Effector CD4-positive, alpha-beta T cell (primary cell): ENCODE data around the gene MORF4L1.
A peak's percentile ranks its signal among the peaks of the same experiment; 100 is the strongest.
"Not testable (repeated sequence)": the region's sequence is repeated elsewhere in the genome, so short reads cannot be mapped to it uniquely, and the experiment has no call there.

Source experiments
- DNase-seq: peaks from one replicate; pipeline ENCODE4 v3.0.0-alpha.2; 2020
- total RNA-seq: gene quantifications from one replicate; lab custom pipeline; 2026; lab: John Stamatoyannopoulos, UW

Gene MORF4L1
- total RNA-seq: 331 reads per million, percentile 96 among the genes with 10 or more reads in this experiment

GRCh38 chr15:78872155-78872971 lies at the start of gene MORF4L1:
Gene MORF4L1 (plus strand): TSS chr15:78872890. CDS start chr15:78873018, 128 bp downstream.
- DNase-seq: peak; percentile 94

GRCh38 chr15:78828920-78829319 lies 43.8 kb upstream of the MORF4L1 start:
- DNase-seq: no peak

GRCh38 chr15:78830514-78831228 lies 42.0 kb upstream of the MORF4L1 start:
- DNase-seq: no peak

DNA sequence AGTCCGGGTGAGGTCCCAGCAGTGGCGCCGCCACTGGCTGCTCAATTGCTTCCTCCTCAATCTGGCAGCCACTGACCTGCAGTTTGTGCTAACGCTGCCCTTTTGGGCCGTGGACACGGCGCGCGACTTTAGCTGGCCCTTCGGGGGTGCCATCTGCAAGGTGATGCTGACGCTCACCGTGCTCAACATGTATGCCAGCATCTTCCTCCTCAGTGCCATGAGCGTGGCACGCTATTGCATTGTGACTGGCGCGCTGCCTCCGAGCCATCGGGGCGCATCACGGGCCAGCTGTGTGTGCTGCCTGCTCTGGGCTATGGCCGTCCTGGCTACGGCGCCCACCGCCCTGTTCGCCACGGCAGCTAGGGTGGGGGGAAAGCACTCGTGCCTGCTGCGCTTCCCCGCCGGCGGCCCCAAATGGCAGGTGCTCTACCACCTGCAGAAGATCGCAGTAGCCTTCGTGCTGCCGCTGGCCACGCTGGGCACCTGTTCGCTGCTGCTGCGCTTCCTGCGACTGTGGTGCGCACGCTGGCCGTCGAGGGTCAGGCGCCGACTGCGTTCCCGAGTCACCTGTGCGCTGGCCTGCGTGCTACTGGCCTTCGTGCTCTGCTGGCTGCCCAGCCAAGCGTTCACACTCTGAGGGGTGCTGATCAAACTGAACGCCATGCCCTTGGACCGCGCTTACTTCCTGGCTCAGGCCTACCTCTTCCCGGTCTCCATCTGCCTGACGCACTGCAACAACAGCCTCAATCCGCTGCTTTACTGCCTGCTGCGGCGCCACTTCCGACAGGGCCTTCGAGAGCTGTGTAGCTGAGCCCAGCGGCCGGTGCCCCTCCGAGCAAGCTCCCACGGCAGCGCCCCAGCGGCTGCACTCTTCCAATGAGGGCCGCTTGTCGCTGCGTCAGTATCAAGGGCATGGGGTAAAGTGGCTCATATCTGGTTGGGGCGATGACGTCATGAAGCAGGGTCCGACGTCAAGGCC lies 41.2 kb upstream of the MORF4L1 start:
- DNase-seq: no peak

DNA sequence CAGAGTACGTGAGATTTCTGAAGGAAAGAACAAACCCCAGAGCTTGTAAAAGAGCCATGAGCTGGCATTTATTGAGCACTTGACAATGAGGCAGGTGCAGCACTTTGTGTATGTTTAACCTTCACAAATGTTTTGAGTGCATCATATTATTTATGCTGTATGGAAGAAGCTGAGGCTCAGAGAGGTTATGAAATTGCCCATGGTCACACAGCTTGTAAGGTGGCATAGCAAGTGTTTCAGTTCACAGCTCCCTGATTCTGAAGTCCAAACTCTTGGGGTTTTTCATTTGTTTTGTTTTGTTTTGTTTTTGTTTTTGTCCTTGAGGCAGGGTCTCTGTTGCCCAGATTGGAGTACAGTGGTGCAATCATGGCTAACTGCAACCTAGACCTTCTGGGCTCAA lies 36.4 kb upstream of the MORF4L1 start:
- no peak for DNase-seq

- no peak for DNase-seq
These were observed 35.6 kb upstream of the MORF4L1 start for GRCh38 chr15:78837131-78837530.

DNA sequence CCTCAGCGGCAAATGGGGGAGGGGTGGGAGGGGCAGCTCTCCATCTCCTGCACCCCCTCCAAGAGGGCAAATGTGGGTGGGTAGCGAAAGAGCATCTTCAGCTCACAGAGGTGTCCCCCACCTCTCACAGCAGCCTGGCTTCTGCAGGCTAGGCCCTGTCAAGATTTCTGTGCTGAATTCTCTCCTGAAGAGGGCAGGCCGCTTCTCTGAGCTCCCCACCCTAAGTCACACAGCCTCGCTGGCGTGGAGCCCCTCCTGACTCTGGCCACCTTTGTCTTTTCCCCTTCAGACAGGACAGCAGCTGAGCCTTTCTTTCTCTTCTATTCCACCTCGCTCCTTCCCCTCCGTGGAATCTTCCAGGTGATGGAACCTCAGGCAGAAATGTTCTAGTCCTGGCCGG lies 35.1 kb upstream of the MORF4L1 start:
- DNase-seq: no peak

- no peak for DNase-seq
These were observed 34.2 kb upstream of the MORF4L1 start for GRCh38 chr15:78838489-78838888.

DNA sequence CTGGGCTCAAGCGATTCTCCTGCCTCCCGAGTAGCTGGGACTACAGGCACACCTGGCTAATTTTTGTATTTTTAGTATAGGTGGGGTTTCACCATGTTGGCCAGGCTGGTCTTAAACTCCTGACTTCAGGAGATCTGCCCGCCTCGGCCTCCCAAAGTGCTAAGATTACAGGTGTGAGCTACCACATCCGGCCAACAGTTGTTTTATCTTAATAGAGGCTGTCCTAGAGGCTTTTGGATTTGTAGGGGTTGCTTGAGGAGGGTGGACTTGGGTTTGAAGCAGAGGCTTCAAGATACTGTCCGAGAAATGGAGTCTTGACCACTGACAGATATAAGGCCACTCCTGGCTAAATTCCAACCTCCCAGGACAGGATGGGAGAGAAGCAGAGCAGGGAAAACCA lies 33.5 kb upstream of the MORF4L1 start:
- DNase-seq: not testable (repeated sequence)

- DNase-seq: no peak
These were observed 31.9 kb upstream of the MORF4L1 start for GRCh38 chr15:78840661-78841375.

GRCh38 chr15:78841376-78841706 lies 31.3 kb upstream of the MORF4L1 start:
- DNase-seq: no peak

- DNase-seq: no peak
These were observed 30.8 kb upstream of the MORF4L1 start for GRCh38 chr15:78841891-78842290.

DNA sequence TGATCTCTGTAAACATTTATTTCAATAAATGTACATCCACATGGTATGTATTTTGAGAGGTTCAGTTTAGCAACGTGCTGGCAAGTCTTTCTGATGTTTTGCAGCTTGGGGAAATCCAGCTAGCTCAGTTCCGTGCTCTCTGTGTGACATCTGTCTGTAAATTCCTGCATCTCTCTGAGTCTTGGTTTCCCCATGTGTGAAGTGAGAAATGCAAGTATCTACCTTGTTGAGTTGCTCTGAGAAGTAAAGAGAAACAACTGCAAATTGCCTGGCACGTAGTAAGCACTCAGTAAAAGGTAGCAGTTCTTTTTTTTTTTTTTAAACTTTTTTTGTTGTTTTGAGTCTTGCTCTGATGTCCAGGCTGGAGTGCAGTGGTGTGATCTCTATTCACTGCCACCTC lies 30.2 kb upstream of the MORF4L1 start:
- DNase-seq: no peak

DNA sequence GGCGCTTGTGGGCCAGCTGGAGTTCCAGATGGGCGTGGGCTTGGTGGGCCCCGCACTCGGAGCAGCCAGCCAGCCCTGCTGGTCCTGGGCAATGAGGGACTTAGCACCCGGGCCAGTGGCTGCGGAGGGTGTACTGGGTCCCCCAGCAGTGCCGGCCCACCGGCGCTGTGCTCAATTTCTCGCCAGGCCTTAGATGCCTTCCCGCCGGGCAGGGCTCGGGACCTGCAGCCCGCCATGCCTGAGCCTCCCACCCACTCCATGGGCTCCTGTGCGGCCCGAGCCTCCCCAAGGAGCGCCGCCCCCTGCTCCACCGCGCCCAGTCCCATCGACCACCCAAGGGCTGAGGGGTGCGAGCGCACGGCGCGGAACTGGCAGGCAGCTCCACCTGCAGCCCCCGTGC lies 25.8 kb upstream of the MORF4L1 start:
- not testable (repeated sequence) for DNase-seq

- not testable (repeated sequence) for DNase-seq
These were observed 25.2 kb upstream of the MORF4L1 start for GRCh38 chr15:78847387-78847906.

GRCh38 chr15:78850352-78850751 lies 22.3 kb upstream of the MORF4L1 start:
- no peak for DNase-seq

DNA sequence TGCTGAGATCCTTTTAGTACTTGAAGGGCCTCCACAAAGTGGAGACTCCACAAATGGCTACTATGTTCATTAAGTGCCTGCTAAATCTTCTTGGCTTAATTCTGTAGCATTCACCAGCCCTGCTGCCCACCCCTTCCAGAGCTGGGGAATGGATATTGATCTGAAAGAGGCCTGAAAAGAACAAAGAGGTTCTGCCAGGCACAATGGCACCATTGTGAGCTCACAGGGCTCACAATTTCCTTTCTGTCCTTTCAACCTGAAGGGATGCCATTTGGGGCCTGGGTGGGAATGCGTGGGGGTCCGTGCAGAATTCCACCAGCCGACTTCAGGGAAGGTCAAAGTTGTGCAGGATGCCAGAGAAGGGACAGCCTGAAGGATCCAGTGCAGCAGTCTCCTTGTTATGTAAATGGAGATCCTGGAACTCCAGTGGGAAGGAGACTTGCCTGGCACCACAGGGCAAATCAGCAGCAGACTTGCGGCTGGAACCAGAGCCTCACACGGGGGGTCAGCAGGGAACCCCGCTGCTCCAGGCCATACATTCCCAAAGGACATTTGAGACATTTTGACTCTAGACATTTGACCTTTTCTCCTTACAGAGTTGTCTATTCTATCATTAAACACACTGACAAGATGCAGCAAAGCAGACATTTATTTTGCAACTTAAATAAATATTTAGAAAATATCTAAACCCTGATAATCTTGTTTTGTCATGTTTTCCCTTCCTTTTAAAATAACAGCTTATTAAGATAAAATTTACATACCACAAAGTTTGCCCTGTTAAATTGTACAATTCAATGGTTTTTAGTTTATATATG lies 21.5 kb upstream of the MORF4L1 start:
- no peak for DNase-seq

DNA sequence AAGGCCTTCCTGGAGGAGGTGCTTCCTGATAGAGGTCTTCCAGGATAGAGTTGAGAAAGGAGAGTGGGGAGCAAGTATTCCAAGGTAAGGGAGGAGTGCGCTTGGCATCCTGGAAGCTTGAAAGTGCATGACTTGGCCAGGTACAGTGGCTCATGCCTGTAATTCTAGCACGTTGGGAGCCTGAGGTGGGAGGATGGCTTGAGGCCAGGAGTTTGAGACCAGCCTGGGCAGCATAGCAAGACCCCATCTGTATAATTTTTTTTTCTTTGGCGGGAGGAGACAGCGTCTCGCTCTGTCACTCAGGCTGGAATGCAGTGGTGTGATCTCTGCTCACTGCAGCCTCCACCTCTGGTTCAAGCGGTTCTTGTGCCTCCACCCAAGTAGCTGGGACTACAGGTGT lies 19.2 kb upstream of the MORF4L1 start:
- DNase-seq: no peak

DNA sequence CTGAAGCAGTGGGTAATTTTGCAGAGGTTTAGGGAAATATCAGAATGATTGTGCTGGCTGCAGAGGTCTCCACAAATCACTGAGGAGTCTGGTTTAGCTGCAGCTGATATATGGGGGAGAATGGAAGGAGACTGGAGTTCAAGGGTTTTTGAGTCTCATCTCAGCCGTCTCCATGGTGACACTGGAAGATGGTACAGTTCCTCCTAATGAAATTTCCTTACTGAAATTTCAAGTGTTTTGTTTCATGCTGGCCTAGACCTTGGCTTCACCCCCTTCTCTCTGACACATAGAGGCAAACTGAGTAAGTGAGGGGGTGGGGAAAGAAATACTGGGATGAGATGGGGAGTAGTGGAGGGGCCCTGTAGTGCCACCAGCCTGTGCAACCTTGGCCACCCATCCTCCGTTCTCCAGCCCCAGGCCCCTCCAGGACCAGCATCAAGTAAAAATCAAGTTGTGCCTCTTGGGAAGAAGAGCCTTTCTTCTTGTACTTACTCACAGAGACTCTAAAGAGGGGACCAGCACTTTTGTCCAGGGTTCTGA lies 17.8 kb upstream of the MORF4L1 start:
- DNase-seq: no peak

- DNase-seq: no peak
These were observed 16.9 kb upstream of the MORF4L1 start for GRCh38 chr15:78855746-78856145.
